GM12873 (cell line): ENCODE data around the gene KIF1B.

Experiments
- CTCF ChIP-seq: IDR thresholded peaks from 2 replicates; pipeline ENCODE4 v1.5.1; 2012; ENCODE audit warnings: low read depth, mild to moderate bottlenecking, moderate library complexity, low read length, control low read depth; ENCODE audit not compliant: insufficient read depth; ENCODE audit errors: missing control alignments

KIF1B gene

GRCh38 chr1:10186331-10187025, 23.9 kb upstream of the KIF1B start:
- no peak for TF ChIP-seq CTCF

GRCh38 chr1:10187026-10187334, 23.4 kb upstream of the KIF1B start:
- TF ChIP-seq CTCF, result no peak

GRCh38 chr1:10188133-10188650, 22.2 kb upstream of the KIF1B start:
- no peak for TF ChIP-seq CTCF

- TF ChIP-seq CTCF, result no peak
Measured at GRCh38 chr1:10189659-10190058, 20.7 kb upstream of the KIF1B start.

- TF ChIP-seq CTCF, result no peak
Measured at GRCh38 chr1:10192263-10192662, 18.1 kb upstream of the KIF1B start.

- no peak for TF ChIP-seq CTCF
Measured at GRCh38 chr1:10193288-10193687, 17.1 kb upstream of the KIF1B start.

- no peak for TF ChIP-seq CTCF
Measured at GRCh38 chr1:10195570-10195969, 14.8 kb upstream of the KIF1B start.
